Adrenal gland (tissue), 5 donors: ENCODE results near the gene MNS1.

Experiments used
- POLR2A ChIP-seq, 2 donors: fragments of 450-650 bp; IDR thresholded peaks; one replicate each; pipeline ENCODE4 v1.6.1; 2017; ENCODE audit warnings: antibody characterized with exemption in 2 of 2, mild to moderate bottlenecking in 2 of 2, moderate library complexity in 1 of 2
- TF ChIP-seq, protein P1 (sequence below), 6 experiments: fragments of 450-650 bp in 4 of 6; fragments of 200-600 bp in 2 of 6; sonication (generic) in 1 of 6; IDR thresholded peaks; 1 replicate in 5 of 6; 2 replicates in 1 of 6; pipeline versions ENCODE4 v1.5.1 to v1.8.0; 2016 to 2021; ENCODE audit warnings: antibody characterized with exemption in 6 of 6, mild to moderate bottlenecking in 2 of 6, moderate library complexity in 1 of 6
- donor health status: DM: no; HTN: no; CAD: no.

DNA sequence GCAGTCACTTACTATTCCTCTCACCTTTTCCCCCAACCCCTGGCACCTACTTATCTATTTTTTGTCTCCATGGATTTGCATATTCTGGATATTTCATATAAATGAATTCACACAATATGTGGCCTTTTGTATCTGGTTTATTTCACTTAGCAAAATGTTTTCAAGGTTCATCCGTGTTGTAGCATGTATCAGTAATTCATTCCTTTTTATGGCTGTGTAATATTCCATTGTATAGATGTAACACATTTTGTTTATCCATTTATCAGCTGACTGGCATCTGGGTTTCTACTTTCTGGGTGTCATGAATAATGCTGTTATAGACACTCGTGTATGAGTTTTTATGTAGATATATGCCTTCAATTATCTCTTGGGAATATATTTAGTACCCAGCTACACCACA lies 5.8 kb downstream of the MNS1 start:
- TF ChIP-seq, protein P1, sequence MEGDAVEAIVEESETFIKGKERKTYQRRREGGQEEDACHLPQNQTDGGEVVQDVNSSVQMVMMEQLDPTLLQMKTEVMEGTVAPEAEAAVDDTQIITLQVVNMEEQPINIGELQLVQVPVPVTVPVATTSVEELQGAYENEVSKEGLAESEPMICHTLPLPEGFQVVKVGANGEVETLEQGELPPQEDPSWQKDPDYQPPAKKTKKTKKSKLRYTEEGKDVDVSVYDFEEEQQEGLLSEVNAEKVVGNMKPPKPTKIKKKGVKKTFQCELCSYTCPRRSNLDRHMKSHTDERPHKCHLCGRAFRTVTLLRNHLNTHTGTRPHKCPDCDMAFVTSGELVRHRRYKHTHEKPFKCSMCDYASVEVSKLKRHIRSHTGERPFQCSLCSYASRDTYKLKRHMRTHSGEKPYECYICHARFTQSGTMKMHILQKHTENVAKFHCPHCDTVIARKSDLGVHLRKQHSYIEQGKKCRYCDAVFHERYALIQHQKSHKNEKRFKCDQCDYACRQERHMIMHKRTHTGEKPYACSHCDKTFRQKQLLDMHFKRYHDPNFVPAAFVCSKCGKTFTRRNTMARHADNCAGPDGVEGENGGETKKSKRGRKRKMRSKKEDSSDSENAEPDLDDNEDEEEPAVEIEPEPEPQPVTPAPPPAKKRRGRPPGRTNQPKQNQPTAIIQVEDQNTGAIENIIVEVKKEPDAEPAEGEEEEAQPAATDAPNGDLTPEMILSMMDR (IDR thresholded peaks at IDR 0.05), result no peak
- no peak for TF ChIP-seq POLR2A (IDR thresholded peaks at IDR 0.05)
